ENCODE results near the gene TCF3. TPM values are rescaled to one million over a fixed set of nuclear protein-coding genes. Genes with fewer than 3 reads are reported as not detected.

The TCF3 gene
- total RNA-seq, 4 donors from 2014 or later, result 21.2 to 62.0 (median 39.6) TPM

GRCh38 chr19:1574354-1575136 is 77.9 kb downstream of the TCF3 start:
- no peak for ATAC-seq
- no peaks in the 10 kb centered on the region for H3K4me1 ChIP-seq
- H3K27ac ChIP-seq, result no peak overlapping the region
- H3K27me3 ChIP-seq, result no peaks in the 10 kb centered on the region
- TF ChIP-seq CTCF (IDR thresholded peaks at IDR 0.05), result no peak
- no peak for TF ChIP-seq EP300 (IDR thresholded peaks at IDR 0.05)
- no peaks in the 10 kb centered on the region for H3K9me3 ChIP-seq
- H3K36me3 ChIP-seq, result peaks cover 0 to 35% of the 10 kb centered on the region in 2 donors
- WGBS, 2 donors (ENCODE audit: low coverage in 1 of 2), result 60 to 83% methylated on average over 1 to 2 of the region's 34 CpGs
- H3K4me3 ChIP-seq, result no peak overlapping the region

GRCh38 chr19:1572795-1573194 is 79.6 kb downstream of the TCF3 start:
- TF ChIP-seq EP300 (IDR thresholded peaks at IDR 0.05), result no peak
- TF ChIP-seq POLR2A (IDR thresholded peaks at IDR 0.05), result no peak
- TF ChIP-seq CTCF (IDR thresholded peaks at IDR 0.05), result no peak
- TF ChIP-seq POLR2AphosphoS5 (IDR thresholded peaks at IDR 0.05), result no peak
- Histone ChIP-seq H3K4me1 (peaks cover 0 to 6% (median 4%) of the 10 kb centered on the region in 3 donors), H3K36me3 (peaks cover 0 to 19% of the 10 kb centered on the region in 2 donors), H3K4me3 (no peak overlapping the region), H3K27me3 (no peaks in the 10 kb centered on the region), H3K27ac (no peak overlapping the region), H3K9me3 (no peaks in the 10 kb centered on the region)
- WGBS, 2 donors (ENCODE audit: low coverage in 1 of 2), result 80 to 83% methylated on average over 2 to 8 of the region's 9 CpGs
- ATAC-seq, result no peak

- Histone ChIP-seq H3K27ac (no peak overlapping the region), H3K36me3 (peaks cover 0 to 4% of the 10 kb centered on the region in 2 donors), H3K27me3 (no peaks in the 10 kb centered on the region), H3K4me1 (peaks cover 0 to 17% (median 4%) of the 10 kb centered on the region in 3 donors), H3K9me3 (no peaks in the 10 kb centered on the region), H3K4me3 (no peak overlapping the region)
- no peak for ATAC-seq
- WGBS, 2 donors (ENCODE audit: low coverage in 1 of 2), result 88 to 97% methylated on average over 5 to 9 of the region's 12 CpGs
- TF ChIP-seq POLR2A (IDR thresholded peaks at IDR 0.05), result no peak
- no peak for TF ChIP-seq CTCF (IDR thresholded peaks at IDR 0.05)
These were observed 81.1 kb downstream of the TCF3 start for GRCh38 chr19:1571358-1571757.

GRCh38 chr19:1570836-1571235 is 81.6 kb downstream of the TCF3 start:
- no peak for ATAC-seq
- Histone ChIP-seq H3K9me3 (no peaks in the 10 kb centered on the region), H3K36me3 (no peaks in the 10 kb centered on the region), H3K4me1 (peaks cover 0 to 22% (median 10%) of the 10 kb centered on the region in 3 donors), H3K27ac (no peak overlapping the region), H3K4me3 (no peak overlapping the region), H3K27me3 (no peaks in the 10 kb centered on the region)
- TF ChIP-seq POLR2A (IDR thresholded peaks at IDR 0.05) (no peak), EP300 (IDR thresholded peaks at IDR 0.05) (no peak), CTCF (IDR thresholded peaks at IDR 0.05) (no peak), POLR2AphosphoS5 (IDR thresholded peaks at IDR 0.05) (no peak)
- WGBS, 2 donors (ENCODE audit: low coverage in 1 of 2), result 82% methylated on average over 8 of the region's 13 CpGs; no CpG with 5 or more reads in 1 of the 2 donors

GRCh38 chr19:1569997-1570396 is 82.4 kb downstream of the TCF3 start:
- TF ChIP-seq EP300 (IDR thresholded peaks at IDR 0.05) (no peak), CTCF (IDR thresholded peaks at IDR 0.05) (no peak), POLR2A (IDR thresholded peaks at IDR 0.05) (no peak), POLR2AphosphoS5 (IDR thresholded peaks at IDR 0.05) (no peak)
- no peak overlapping the region for H3K27ac ChIP-seq
- H3K9me3 ChIP-seq, result no peaks in the 10 kb centered on the region
- H3K27me3 ChIP-seq, result no peaks in the 10 kb centered on the region
- H3K4me1 ChIP-seq, result peaks cover 0 to 27% (median 11%) of the 10 kb centered on the region in 3 donors
- 78% methylated on average over 4 of the region's 4 CpGs; no CpG with 5 or more reads in 1 of the 2 donors for WGBS, 2 donors (ENCODE audit: low coverage in 1 of 2)
- H3K4me3 ChIP-seq, result no peak overlapping the region
- ATAC-seq, result no peak
- H3K36me3 ChIP-seq, result no peaks in the 10 kb centered on the region
